GM18505 (cell line): ENCODE data around the gene ALDH3A2.
"Not testable (repeated sequence)": the region's sequence is repeated elsewhere in the genome, so short reads cannot be mapped to it uniquely, and the experiment has no call there.

Experiments
- ATAC-seq: cut with Tn5 transposase; IDR thresholded peaks from one replicate; pipeline ENCODE4 v1.9.1; 2021; ENCODE audit not compliant: unreplicated experiment
- POLR2A ChIP-seq: IDR thresholded peaks from 4 replicates; pipeline ENCODE4 v1.6.1; 2011; ENCODE audit warnings: borderline replicate concordance; ENCODE audit not compliant: insufficient read depth, insufficient read length; ENCODE audit errors: extremely low read depth

Gene ALDH3A2

DNA sequence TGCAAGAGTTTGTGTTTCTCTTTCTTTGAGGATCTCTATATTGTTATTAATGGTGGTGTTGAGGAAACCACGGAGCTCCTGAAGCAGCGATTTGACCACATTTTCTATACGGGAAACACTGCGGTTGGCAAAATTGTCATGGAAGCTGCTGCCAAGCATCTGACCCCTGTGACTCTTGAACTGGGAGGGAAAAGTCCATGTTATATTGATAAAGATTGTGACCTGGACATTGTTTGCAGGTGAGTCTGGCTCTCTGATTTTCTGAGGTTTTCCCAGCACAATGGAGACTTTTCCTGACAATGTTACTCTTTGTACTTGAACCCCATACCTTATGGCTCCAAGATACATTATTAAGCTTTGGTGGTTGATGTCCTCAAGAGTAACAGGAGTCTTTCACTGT, 7.8 kb downstream of the ALDH3A2 start:
- ATAC-seq: no peak
- TF ChIP-seq POLR2A: no peak

DNA sequence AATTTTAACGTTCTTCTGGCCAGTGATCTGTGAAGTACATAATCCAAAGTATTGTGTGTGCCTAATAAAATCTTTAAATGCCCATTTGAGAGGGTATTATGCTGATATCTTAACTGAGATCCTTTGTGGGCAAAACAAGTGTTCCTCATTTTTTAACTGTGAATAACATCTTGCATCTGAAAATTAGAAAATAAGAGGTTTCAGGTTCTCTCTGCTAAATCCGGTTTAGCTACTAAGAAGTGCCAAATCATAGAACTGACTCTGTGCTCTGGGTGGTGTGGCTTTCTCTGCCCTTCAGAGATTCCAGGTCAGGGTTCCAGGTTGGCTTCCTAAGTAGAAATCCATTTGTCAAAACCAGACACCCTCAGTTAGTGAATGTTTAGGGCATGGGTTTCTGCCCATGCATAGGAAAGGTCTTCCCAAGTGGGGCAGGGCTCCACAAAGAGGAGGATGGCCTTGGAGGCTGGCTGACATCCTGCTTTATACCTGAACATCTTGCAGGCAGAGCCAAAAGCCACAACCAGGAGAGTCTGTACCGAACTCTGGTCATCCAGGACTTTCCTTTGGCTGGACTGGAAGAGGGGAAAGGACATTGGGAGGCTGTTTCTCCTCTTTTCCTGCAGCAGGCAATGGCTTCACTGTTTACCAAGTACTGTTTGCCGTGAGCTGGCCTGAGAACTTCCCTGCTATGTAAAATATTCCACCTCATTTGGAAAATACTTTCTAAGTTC, 8.5 kb downstream of the ALDH3A2 start:
- no peak for TF ChIP-seq POLR2A
- no peak for ATAC-seq

DNA sequence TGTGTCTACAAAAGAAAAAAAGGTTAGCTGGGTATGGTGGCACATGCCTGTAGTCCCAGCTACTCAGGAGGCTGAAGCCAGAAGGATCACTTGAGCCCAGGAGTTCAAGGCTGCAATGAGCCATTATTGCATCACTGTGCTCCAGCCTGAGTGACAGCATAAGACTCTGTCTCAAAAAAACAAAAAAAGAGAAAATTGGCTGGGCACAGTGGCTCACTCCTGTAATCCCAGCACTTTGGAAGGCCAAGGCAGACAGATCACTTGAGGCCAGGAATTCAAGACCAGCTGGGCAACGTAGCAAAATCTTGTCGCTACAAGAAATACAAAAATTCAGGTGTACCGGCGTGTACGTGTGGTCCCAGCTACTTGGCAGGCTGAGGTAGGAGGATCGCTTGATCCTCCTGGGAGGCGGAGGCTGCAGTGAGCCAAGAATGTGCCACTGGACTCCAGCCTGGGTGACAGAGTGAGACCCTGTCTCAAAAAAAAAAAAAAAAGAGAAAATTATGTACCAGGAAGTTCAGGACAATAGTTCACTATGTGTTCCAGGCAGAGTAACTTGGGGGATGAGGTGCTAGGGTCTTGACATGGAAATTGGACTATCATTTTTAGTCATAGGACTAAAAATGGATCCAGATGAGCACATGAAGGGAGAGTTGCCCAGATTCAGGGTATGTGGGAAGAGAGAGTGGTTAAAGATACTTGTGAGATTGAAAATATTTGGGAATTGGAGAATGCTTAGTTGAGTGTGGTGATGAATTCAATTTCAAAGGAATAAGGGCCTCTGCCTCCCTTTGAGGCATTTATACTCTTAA, 11.0 kb downstream of the ALDH3A2 start:
- no peak for TF ChIP-seq POLR2A
- no peak for ATAC-seq

DNA sequence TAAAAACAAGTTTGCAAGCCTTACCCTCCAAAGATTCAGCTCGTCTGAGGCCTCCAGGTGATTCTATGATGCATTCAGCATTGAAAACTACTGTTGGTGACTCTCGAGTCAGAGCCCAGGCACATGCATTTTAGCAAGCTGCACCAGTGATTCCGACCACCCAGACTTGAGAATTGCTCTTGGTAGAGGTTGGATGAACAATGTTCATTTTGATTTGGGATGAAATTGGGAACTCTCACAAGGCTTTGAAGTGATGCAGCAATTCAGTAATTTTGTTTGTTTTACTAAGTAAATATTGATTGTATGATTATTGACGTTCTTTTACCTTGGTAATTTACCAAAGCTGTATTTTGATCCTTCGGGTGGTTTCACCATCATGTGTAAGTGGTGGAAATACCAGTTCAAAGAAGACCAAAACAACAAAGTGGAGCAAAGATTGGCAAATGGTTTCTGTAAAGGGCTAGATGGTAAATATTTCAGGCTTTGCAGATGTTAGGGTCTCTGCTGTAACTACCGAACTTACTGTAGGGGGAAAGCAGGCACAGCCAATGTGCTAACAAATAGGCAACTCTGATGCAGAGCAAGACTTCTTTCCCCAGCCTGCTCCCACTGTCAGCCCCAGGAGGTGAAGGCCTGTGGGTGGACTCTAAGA, 11.8 kb downstream of the ALDH3A2 start:
- ATAC-seq: no peak

DNA sequence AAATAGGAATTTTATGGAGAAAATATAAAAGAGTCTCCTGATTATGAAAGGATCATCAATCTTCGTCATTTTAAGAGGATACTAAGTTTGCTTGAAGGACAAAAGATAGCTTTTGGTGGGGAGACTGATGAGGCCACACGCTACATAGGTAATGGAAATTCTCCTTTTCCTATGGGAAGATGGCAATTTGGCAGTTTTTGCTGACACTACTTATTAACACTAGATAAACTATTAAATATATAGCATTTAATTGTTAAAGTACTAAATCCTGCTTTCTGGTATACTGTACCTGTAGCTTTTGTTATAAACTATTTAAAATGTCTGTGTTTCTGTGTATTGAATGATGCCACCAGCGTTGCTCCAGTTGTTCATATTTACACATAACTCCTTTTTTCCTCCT, 12.6 kb downstream of the ALDH3A2 start:
- ATAC-seq: no peak
- TF ChIP-seq POLR2A: no peak

More for the DNA sequence above, 11.8 kb downstream of the ALDH3A2 start:
- no peak for TF ChIP-seq POLR2A

DNA sequence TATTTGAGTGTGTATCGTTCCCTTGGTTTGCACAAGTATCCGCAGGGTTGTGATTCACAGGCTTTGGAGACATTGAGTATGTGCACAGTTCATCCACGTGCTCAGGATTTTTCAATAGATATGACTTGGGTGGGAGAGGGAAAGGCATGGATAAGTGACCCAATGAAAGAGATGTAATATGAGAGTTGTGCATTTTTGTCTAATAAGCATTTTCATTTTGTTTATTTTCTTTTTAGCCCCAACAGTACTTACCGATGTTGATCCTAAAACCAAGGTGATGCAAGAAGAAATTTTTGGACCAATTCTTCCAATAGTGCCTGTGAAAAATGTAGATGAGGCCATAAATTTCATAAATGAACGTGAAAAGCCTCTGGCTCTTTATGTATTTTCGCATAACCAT, 14.5 kb downstream of the ALDH3A2 start:
- TF ChIP-seq POLR2A: no peak
- ATAC-seq: no peak

DNA sequence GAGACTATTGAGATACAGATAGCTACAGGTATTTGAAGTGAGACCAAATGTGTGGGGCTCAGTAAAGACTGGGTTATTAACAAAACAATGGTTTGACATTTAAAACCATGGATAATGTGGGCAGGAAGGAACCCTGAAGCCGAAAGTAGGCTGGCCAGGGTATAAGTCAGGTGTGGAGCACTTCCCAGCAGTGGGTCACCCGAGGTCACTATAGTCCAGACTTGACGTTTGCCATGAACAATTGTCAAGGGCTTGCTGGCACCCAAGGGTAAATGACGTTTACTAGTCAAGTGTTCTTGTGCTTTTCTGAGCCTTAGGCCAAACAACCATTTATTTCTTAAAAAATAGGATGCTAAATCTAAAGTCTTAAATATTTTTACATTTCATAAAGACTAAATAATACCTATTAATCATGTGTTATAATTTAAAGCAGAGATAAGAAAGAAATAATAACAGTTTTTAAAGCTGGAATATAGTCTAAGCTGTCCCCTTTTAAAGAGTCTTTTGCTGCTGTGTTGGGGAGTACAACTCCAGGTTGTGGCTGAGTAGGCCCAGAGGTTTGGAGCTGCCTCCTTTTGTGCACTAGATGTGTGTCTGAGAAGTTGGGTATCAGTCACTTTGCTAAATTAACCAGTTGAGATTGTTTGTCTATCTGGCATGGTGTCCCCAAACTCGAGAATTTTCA, 15.7 kb downstream of the ALDH3A2 start:
- TF ChIP-seq POLR2A: no peak
- ATAC-seq: no peak

DNA sequence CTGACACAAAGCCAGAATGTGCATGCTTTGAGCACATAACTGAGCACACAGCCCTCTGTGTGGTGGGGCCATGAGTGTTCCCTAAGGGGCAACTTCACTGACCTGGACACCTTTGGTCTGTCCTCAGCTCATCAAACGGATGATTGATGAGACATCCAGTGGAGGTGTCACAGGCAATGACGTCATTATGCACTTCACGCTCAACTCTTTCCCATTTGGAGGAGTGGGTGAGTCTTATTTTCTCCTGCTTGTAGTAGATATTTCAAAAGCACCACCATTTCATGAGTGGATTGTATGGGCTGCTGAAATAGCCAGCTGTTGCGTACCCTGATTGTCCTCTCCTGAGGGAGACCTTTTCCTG, 16.2 kb downstream of the ALDH3A2 start:
- ATAC-seq: no peak

DNA sequence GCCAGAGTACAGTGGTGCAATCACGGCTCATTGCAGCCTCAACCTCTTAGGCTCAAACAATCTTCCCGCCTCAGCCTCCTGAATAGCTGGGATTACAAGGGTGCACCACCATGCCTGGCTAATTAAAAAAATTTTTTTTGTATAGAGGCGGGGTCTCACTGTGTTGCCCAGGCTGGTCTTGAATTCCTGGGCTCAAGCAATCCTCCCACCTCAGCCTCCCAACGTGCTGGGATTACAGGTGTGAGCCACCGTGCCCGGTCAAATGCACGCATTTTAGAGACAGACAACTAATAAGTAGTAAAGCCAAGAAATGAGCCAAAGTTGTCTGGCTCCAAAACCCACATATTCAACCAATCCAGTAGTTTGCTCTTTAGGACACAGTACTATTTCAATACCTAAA, 21.1 kb downstream of the ALDH3A2 start:
- ATAC-seq: not testable (repeated sequence)

More for the DNA sequence above, 16.2 kb downstream of the ALDH3A2 start:
- no peak for TF ChIP-seq POLR2A

DNA sequence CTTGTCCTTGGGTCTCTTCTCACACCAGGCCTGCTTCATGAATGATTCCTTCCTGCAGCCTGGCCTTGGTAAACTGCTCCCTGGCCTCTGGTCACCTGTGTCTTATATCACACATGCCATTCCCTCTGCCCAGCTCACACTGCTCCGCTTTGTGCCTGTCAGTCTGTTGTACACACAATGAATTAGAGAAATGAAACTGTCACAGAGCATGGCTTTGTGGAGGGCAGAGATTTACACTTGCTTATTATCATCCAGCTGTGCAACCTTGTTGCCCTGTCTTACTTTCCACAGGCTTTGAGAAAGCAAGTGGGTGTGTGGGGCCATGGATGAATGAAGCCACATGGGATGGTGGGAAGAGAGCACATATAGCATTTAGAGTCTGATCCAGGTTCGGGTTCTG, 22.4 kb downstream of the ALDH3A2 start:
- TF ChIP-seq POLR2A: no peak
- ATAC-seq: no peak

DNA sequence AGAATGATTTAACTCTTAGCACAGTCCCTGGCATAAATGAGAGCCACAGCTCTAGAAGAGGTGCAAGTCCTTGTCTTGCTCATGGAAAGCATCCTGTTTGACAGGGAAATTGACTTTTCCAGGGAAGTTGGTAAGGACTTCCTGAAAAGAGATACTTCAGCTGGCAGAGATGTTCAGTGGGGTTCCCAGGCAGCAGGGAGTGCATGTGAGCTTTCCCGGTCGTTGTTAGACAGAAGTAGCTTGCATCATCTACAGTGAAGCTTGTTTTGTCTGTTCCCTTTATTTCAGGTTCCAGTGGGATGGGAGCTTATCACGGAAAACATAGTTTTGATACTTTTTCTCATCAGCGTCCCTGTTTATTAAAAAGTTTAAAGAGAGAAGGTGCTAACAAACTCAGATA, 22.9 kb downstream of the ALDH3A2 start:
- no peak for TF ChIP-seq POLR2A
- ATAC-seq: no peak

DNA sequence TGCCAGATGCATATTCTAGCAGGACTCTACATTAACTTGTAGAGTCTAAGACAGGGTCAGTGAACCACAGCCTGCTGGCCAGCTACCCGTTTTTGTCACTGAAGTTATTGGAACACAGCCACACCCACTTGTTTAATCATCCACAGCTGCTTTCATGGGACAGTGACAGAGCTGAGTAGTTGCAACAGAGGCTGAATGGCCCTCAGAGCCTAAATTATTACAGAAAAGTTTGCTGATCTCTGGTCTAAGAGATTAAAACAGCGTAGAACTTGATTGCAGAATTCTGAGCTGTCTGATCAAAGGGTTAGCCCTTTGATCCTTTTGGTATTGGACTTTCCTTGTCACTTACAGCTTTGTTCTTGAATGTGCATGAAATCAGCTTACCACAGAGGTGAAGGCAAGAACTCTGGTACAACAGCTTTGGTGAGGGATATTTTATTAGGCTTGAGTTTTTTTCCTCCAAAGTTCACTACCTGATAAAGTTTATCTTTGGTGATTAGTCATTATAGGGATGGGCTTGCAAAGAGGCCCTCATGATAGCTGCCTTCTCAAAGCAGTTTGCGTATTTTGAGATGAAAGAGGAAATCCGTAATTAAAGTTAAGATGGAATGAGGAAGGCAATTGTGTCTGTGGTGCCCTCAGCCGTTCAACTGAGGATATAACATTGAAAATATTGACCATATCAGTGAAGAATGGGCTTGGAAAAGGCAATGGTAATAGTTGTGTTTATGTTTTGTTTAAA, 23.6 kb downstream of the ALDH3A2 start:
- ATAC-seq: no peak
- no peak for TF ChIP-seq POLR2A

DNA sequence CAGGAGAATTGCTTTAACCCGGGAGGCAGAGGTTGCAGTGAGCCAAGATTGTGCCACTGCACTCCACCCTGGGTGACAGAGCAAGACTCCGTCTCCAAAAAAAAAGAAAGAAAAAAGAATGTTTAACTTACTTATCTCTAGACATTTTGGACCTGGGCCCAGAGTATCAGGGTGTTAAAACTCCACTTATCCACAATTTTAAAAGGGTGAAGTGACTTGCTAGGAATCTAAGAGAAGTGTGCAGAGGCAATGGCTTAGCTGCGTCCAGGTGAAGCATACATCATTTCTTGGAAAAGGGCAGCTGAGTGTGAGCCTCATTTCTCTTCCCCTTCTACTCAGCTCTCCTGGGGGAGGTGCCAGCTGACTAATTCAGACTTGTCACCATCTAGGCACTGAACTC, 25.1 kb downstream of the ALDH3A2 start:
- ATAC-seq: no peak
- TF ChIP-seq POLR2A: no peak

DNA sequence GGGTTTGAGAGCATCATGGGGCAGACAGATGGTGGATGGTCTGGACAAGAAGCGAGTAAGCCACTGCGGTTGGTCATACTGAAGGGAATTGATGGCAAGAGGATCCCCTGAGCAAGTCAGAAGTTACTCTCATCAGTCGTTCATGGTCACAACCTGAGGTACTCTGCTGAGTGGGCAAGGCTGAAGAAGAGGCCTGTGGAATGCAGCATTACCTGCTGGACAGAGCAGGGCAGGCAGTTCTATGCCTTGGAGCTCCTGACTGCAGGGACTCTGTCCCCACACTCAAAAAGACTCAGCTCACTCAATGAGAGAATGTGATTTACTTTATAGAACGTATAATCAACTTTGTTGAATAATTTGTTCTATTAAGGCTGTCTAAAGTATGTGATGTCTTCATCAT, 28.3 kb downstream of the ALDH3A2 start:
- ATAC-seq: no peak
- TF ChIP-seq POLR2A: no peak
